HEK293 (cell line): Measurements from ENCODE around the gene HS1BP3.

Source experiments
- CTCF ChIA-PET: fragments of 350-600 bp; formaldehyde crosslinking; extraction: SDS; loops from one replicate; lab custom pipeline; 2021; ENCODE audit warnings: antibody characterized with exemption; lab: Yijun Ruan, JAX
- POLR2A ChIA-PET: fragments of 300-600 bp; formaldehyde crosslinking; extraction: SDS; loops from one replicate; lab custom pipeline; 2020; ENCODE audit warnings: antibody characterized with exemption, inconsistent platforms; lab: Yijun Ruan, JAX
- H3K27ac ChIP-seq: fragments of 200-500 bp; sonication (Bioruptor generic); 2 replicates; pipeline ENCODE4 v1.5.1; 2014; ENCODE audit warnings: low read depth, low read length, control low read depth, inconsistent platforms; ENCODE audit errors: extremely low read depth
- H3K36me3 ChIP-seq, 2 experiments: fragments of 200-500 bp in 1 of 2; sonication (Bioruptor generic) in 1 of 2; 1 replicate in 1 of 2; 2 replicates in 1 of 2; pipeline ENCODE4 v1.5.1; 2014 to 2017; ENCODE audit warnings: inconsistent platforms in 2 of 2, low read length in 2 of 2; ENCODE audit not compliant: control insufficient read depth in 2 of 2, insufficient read depth in 1 of 2
- H3K4me1 ChIP-seq: fragments of 200-500 bp; sonication (Bioruptor generic); 2 replicates; pipeline ENCODE4 v1.5.1; 2014; ENCODE audit warnings: mild to moderate bottlenecking, low read length, inconsistent platforms; ENCODE audit not compliant: control insufficient read depth, insufficient read depth
- H3K4me3 ChIP-seq: 2 replicates; pipeline ENCODE4 v1.5.1; 2011; ENCODE audit warnings: low read depth, mild to moderate bottlenecking, control low read depth, low read length, moderate library complexity
- H3K9me3 ChIP-seq: fragments of 200-500 bp; sonication (Bioruptor generic); 2 replicates; pipeline ENCODE4 v1.5.1; 2014; ENCODE audit warnings: low read depth, low read length, inconsistent platforms; ENCODE audit not compliant: control insufficient read depth, insufficient read depth
- CTCF ChIP-seq: fragments of 450-650 bp; formaldehyde crosslinking; IDR thresholded peaks from 2 replicates; pipeline ENCODE4 v1.5.1; 2016; ENCODE audit warnings: missing biosample characterization, missing genetic modification characterization
- GLIS1 ChIP-seq: fragments of 450-650 bp; formaldehyde crosslinking; IDR thresholded peaks from 2 replicates; pipeline ENCODE4 v1.5.1; 2016; ENCODE audit warnings: missing biosample characterization, missing genetic modification characterization
- HOXA7 ChIP-seq: sonication (generic); formaldehyde crosslinking; IDR thresholded peaks from 2 replicates; pipeline ENCODE4 v1.8.1; 2022; ENCODE audit warnings: missing genetic modification reagents, borderline replicate concordance
- PBX3 ChIP-seq: sonication (generic); formaldehyde crosslinking; IDR thresholded peaks from 2 replicates; pipeline ENCODE4 v1.8.1; 2022; ENCODE audit warnings: mild to moderate bottlenecking, moderate library complexity, missing genetic modification reagents
- REST ChIP-seq: fragments of 450-650 bp; formaldehyde crosslinking; IDR thresholded peaks from 2 replicates; pipeline ENCODE4 v1.5.1; 2016; ENCODE audit warnings: missing biosample characterization, missing genetic modification characterization
- SP2 ChIP-seq: fragments of 450-650 bp; formaldehyde crosslinking; IDR thresholded peaks from 2 replicates; pipeline ENCODE4 v1.5.1; 2016; ENCODE audit warnings: missing biosample characterization, missing genetic modification characterization
- SP7 ChIP-seq: fragments of 450-650 bp; formaldehyde crosslinking; IDR thresholded peaks from 2 replicates; pipeline ENCODE4 v1.5.1; 2016; ENCODE audit warnings: missing biosample characterization, missing genetic modification characterization
- ZBTB17 ChIP-seq: fragments of 450-650 bp; formaldehyde crosslinking; IDR thresholded peaks from 2 replicates; pipeline ENCODE4 v1.5.1; 2016; ENCODE audit warnings: missing biosample characterization, missing genetic modification characterization
- ZNF2 ChIP-seq: fragments of 450-650 bp; formaldehyde crosslinking; IDR thresholded peaks from 2 replicates; pipeline ENCODE4 v1.5.1; 2016; ENCODE audit warnings: missing biosample characterization, missing genetic modification characterization
- ZNF24 ChIP-seq: fragments of 450-650 bp; formaldehyde crosslinking; IDR thresholded peaks from 2 replicates; pipeline ENCODE4 v1.5.1; 2016; ENCODE audit warnings: missing biosample characterization, missing genetic modification characterization
- ZNF274 ChIP-seq, 2 experiments: fragments of 200-500 bp in 1 of 2; fragments of 450-650 bp in 1 of 2; sonication (Bioruptor generic) in 1 of 2; formaldehyde crosslinking in 1 of 2; IDR thresholded peaks; 2 replicates each; pipeline versions ENCODE4 v1.5.1 to v1.6.1; 2014 to 2016; ENCODE audit warnings: borderline replicate concordance in 1 of 2, inconsistent platforms in 1 of 2, low read length in 1 of 2, missing biosample characterization in 1 of 2, missing genetic modification characterization in 1 of 2
- ZNF433 ChIP-seq: fragments of 450-650 bp; formaldehyde crosslinking; IDR thresholded peaks from 2 replicates; pipeline ENCODE4 v1.5.1; 2016; ENCODE audit warnings: missing biosample characterization, missing genetic modification characterization, low read depth
- ZNF449 ChIP-seq: fragments of 450-650 bp; formaldehyde crosslinking; IDR thresholded peaks from 2 replicates; pipeline ENCODE4 v1.5.1; 2017; ENCODE audit warnings: missing biosample characterization, mild to moderate bottlenecking, missing genetic modification characterization, moderate library complexity
- ZNF560 ChIP-seq: fragments of 450-650 bp; formaldehyde crosslinking; IDR thresholded peaks from 2 replicates; pipeline ENCODE4 v1.5.1; 2017; ENCODE audit warnings: missing biosample characterization, missing genetic modification characterization, borderline replicate concordance
- ZNF654 ChIP-seq: fragments of 450-650 bp; formaldehyde crosslinking; IDR thresholded peaks from 2 replicates; pipeline ENCODE4 v1.5.1; 2016; ENCODE audit warnings: low read depth, missing biosample characterization, missing genetic modification characterization
- ZSCAN30 ChIP-seq: fragments of 450-650 bp; IDR thresholded peaks from 2 replicates; pipeline ENCODE4 v1.5.1; 2018; ENCODE audit warnings: missing biosample characterization, mild to moderate bottlenecking, missing genetic modification characterization, moderate library complexity
- ZSCAN5A ChIP-seq: fragments of 450-650 bp; formaldehyde crosslinking; IDR thresholded peaks from 2 replicates; pipeline ENCODE4 v1.5.1; 2016; ENCODE audit warnings: missing biosample characterization, missing genetic modification characterization
- TF ChIP-seq, protein P1 (sequence below): fragments of 450-650 bp; formaldehyde crosslinking; IDR thresholded peaks from 2 replicates; pipeline ENCODE4 v1.5.1; 2016; ENCODE audit warnings: missing biosample characterization, missing genetic modification characterization
- TF ChIP-seq, protein P2 (sequence below): fragments of 450-650 bp; formaldehyde crosslinking; IDR thresholded peaks from 2 replicates; pipeline ENCODE4 v1.5.1; 2016; ENCODE audit warnings: missing biosample characterization, missing genetic modification characterization

Gene HS1BP3

DNA sequence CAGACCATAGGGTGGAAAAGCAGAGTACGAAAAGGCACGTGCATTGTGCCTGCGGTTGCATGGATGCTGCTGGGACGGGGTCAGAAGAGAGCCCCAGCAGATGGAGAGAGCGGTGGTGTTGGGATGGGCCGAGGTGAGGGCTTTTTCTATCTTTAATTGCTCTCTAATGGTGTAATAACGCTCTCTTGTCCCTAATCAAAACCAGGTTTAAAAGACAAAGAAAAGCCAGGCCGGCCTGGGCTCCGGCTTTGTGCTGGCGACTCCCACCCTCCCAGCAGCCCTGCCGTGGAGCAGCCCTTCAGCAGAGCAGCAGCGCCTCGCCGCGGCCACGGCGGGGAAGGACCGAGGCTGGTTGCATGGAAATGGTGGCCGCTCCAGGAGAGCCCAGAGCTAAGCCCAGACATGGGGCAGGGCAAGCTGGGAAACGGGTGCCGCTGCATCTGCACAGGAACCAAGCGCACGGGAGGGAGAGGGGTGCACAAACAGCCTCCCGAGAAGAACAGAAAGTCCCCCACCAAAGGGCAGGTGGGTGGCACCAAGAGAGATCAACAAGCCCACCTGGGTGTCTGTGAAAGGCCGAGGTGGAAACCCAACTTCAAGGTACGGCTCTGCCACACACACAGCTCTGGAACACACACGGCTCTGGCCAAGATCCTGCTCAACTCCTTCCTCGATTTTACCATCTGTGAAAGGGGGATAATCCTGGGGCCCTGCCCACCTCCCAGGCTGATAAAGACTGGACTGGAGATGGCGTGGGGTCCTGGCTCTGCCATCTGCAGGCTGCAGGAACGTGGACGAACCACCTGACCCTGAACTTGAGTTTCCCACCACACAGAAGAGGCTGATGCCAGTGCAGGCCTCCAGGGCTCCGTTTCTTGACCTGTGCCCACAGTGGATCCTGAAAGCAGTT, 15.0 kb downstream of the HS1BP3 start:
- Histone ChIP-seq H3K27ac (no peak overlapping the region), H3K36me3 (peaks cover 0 to 61% of the 10 kb centered on the region in 2 experiments; a peak in 1 of 3 replicates), H3K4me1 (0 out of 2 replicates have a peak, but pooled peaks cover 5% of the 10 kb centered on the region), H3K4me3 (no peak overlapping the region), H3K9me3 (no peaks in the 10 kb centered on the region)
- CTCF ChIA-PET = interaction anchor here (0.6 to 5.4 kb wide), 33 partner anchors 8 to 389 kb away, joined by 3 to 85 read pairs (median 5); partner anchors contain the start of genes HS1BP3 and RHOB
- POLR2A ChIA-PET = interaction anchor here (0.7 to 6.4 kb wide), 2 partner anchors 187 to 191 kb away, joined by 3 to 130 read pairs; partner anchors contain the start of gene RHOB
- TF ChIP-seq ZNF274 (IDR thresholded peaks at IDR 0.05; ENCODE audit: low read length) (no peak), ZNF274 (tag by site-specific recombination; IDR thresholded peaks at IDR 0.05; ENCODE audit: borderline replicate concordance) (no peak), SP2 (no peak), PBX3 (CRISPR knock-in tag) (peak; percentile 64; the same call in 1 of the 2 replicates), CTCF (tag by site-specific recombination) (peak; percentile 89), HOXA7 (CRISPR knock-in tag) (no peak), ZSCAN30 (tag by site-specific recombination) (peak; percentile 47; the same call in 1 of the 2 replicates), ZNF560 (tag by site-specific recombination) (no peak), SP7 (tag by site-specific recombination) (0 out of 2 replicates have a peak, but pooled peaks have one; percentile 16), ZNF24 (no peak), ZNF2 (0 out of 2 replicates have a peak, but pooled peaks have one; percentile 27), ZSCAN5A (tag by site-specific recombination) (no peak), ZNF654 (tag by site-specific recombination) (peak; percentile 69), GLIS1 (tag by site-specific recombination) (peak; percentile 37; the same call in 1 of the 2 replicates), ZNF433 (tag by site-specific recombination) (no peak), ZBTB17 (tag by site-specific recombination) (peak; percentile 78), ZNF449 (tag by site-specific recombination) (peak; percentile 32; the same call in 1 of the 2 replicates), REST (tag by site-specific recombination) (no peak)
- TF ChIP-seq, protein P1, sequence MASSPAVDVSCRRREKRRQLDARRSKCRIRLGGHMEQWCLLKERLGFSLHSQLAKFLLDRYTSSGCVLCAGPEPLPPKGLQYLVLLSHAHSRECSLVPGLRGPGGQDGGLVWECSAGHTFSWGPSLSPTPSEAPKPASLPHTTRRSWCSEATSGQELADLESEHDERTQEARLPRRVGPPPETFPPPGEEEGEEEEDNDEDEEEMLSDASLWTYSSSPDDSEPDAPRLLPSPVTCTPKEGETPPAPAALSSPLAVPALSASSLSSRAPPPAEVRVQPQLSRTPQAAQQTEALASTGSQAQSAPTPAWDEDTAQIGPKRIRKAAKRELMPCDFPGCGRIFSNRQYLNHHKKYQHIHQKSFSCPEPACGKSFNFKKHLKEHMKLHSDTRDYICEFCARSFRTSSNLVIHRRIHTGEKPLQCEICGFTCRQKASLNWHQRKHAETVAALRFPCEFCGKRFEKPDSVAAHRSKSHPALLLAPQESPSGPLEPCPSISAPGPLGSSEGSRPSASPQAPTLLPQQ (tag by site-specific recombination) = no peak
- TF ChIP-seq, protein P2, sequence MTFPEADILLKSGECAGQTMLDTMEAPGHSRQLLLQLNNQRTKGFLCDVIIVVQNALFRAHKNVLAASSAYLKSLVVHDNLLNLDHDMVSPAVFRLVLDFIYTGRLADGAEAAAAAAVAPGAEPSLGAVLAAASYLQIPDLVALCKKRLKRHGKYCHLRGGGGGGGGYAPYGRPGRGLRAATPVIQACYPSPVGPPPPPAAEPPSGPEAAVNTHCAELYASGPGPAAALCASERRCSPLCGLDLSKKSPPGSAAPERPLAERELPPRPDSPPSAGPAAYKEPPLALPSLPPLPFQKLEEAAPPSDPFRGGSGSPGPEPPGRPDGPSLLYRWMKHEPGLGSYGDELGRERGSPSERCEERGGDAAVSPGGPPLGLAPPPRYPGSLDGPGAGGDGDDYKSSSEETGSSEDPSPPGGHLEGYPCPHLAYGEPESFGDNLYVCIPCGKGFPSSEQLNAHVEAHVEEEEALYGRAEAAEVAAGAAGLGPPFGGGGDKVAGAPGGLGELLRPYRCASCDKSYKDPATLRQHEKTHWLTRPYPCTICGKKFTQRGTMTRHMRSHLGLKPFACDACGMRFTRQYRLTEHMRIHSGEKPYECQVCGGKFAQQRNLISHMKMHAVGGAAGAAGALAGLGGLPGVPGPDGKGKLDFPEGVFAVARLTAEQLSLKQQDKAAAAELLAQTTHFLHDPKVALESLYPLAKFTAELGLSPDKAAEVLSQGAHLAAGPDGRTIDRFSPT (tag by site-specific recombination) = no peak
